H4 (cell line): ENCODE data around the gene AGO4. TPM values are rescaled to one million over a fixed set of nuclear protein-coding genes. Genes with fewer than 3 reads are reported as not detected.
A peak's percentile ranks its signal among the peaks of the same experiment; 100 is the strongest.
"Not testable (repeated sequence)": the region's sequence is repeated elsewhere in the genome, so short reads cannot be mapped to it uniquely, and the experiment has no call there.

Experiments
- DNase-seq: peaks from one replicate; pipeline ENCODE4 v3.0.0-alpha.2; 2015; ENCODE audit warnings: low spot score
- total RNA-seq: library from RNA; depleted of rRNA; stranded (reverse); fragments of >200 nt; shearing (Covaris generic); gene quantifications from 2 replicates; pipeline ENCODE4 v1.2.3, GENCODE V29; 2014

The AGO4 gene
- total RNA-seq, 1 experiment from 2014 or later: 1.4 TPM

DNA sequence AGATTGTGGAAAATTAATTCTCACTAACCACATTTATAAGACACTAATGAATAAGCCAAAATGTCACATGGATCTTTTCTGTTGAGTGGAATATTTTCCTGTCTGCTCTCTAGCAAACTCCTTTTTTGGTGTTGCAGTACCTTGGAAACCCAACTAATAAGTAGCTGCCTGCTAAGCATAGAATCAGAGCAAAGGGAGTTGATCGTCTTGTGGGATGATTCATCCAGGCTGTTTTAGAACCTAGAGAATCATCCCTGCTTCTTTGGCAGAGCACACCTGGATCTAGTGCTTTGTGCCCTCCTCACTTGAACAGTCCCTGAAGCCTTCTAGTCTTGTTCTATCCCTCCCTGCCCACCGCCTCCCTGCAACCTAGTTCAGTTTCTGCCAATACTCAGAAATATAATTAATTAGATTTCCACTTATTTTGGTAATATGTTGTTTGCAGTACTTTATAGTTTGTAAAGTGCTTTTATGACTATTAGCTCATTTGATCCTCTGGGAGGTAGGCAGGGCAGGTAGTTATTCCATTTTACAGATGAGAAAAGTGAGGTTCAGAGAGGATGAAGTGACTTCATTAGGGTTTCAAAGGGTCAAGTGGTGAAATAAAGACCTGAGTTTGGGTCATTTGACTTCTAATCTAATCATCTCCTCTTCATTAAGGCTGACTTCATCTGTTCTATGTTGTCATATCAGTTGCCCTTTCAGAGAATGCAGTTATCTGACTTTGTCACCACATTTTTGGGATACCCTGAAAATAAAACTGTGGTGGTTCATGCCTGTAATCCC is 2.5 kb downstream of the AGO4 start:
- DNase-seq: peak; percentile 3

- DNase-seq: not testable (repeated sequence)
Measured at GRCh38 chr1:35812754-35813153, 4.9 kb downstream of the AGO4 start.

- DNase-seq: no peak
Measured at GRCh38 chr1:35825255-35825654, 17.4 kb downstream of the AGO4 start.

DNA sequence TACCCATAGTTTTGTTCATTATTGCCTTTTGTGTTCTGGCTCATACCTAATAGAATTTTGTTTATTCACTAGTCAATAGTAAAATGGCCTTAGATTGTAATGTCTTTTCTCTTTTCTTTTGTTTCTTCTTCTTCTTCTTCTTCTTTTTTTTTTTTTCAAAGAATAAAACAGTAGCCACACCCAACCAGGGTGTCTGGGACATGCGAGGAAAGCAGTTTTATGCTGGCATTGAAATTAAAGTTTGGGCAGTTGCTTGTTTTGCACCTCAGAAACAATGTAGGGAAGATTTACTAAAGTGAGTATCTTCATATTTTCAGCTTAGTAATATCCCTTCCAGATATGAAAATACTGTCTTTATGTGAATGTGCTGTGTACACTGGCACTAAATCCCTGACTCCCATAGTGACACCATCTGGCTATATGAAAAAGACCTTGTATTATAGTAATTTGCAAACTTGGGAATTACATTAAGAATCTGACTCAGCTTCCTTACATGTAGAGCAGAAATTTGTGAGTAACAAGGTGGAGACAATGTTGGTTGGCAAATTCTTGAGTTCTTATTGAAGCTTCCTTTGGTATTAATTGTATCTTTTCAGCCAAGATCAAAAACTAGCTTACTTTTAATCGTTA is 24.6 kb downstream of the AGO4 start:
- DNase-seq: no peak

DNA sequence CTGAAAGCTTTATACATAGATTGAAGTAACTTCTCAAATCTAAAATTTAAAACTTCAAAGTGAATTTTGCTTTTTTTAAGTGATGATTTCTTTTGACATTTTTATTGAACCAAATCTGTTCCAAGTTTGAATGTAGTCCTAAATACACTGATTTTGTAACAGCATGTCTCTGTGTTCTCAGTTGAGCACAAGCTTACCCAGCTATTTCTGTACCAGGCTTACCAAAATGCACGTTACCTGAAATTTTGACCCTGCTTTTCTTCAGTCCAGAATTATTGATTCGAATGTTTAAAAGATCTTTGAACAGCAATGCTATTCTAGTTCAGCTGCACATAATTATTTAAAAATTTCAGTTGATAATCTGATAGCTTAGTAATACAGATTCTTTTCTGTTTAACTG is 25.6 kb downstream of the AGO4 start:
- no peak for DNase-seq

DNA sequence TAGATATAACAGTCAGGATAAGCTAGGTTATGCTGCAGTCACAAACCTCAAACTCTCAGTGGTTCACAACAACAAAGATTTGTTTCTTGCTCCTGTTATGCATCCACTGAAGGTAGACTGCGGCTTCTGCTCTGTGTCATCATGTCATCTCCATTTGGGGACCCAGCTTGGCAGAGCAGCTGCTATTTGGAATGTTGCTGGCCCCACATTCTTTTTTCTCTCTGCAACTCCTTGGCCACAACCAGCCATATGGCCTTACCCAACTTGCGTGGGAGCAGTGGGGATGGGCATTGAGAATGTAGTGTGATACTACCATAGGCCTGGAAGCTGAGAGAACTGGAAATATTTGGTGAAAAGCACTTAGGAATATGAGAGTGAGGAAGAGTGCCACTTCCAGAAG is 26.4 kb downstream of the AGO4 start:
- no peak for DNase-seq

GRCh38 chr1:35835398-35835797 is 27.6 kb downstream of the AGO4 start:
- DNase-seq: no peak

DNA sequence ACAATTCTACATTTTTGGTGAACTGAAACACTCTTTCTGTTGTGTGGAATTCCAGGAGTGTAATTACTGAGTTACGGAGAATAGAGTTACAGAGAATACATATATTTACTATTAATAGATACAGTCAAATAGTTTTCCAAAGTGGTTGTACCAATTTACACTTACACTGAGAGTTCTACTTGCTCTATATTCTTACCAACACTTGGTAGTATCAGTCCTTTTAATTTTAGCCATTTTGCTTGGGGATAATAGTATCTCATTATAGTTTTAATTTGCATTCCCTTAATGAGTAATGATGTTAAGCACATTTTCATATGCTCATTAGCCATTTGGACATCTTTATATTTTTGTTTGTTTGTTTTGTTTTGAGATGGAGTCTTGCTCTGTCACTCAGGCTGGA is 28.9 kb downstream of the AGO4 start:
- DNase-seq: no peak

- no peak for DNase-seq
Measured at GRCh38 chr1:35838693-35839245, 31.0 kb downstream of the AGO4 start.

DNA sequence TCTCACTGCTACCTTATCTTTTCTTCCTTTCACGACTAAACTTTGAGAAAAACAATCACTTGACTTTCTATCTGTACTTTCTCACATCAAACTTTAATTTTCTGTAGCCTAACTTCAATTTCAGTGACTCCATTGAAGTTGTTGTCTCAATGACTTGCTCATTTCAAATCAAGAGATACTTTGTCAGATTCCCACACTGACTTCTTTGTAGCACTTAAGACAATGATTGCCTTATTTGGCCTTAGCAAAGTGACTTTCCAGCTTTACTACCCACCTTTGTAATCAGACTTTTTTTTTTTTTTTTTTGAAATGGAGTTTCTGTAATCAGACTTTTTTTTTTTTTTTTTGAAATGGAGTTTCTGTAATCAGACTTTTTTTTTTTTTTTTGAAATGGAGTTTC is 37.0 kb downstream of the AGO4 start:
- DNase-seq: no peak

- no peak for DNase-seq
Measured at GRCh38 chr1:35845766-35846165, 38.0 kb downstream of the AGO4 start.

DNA sequence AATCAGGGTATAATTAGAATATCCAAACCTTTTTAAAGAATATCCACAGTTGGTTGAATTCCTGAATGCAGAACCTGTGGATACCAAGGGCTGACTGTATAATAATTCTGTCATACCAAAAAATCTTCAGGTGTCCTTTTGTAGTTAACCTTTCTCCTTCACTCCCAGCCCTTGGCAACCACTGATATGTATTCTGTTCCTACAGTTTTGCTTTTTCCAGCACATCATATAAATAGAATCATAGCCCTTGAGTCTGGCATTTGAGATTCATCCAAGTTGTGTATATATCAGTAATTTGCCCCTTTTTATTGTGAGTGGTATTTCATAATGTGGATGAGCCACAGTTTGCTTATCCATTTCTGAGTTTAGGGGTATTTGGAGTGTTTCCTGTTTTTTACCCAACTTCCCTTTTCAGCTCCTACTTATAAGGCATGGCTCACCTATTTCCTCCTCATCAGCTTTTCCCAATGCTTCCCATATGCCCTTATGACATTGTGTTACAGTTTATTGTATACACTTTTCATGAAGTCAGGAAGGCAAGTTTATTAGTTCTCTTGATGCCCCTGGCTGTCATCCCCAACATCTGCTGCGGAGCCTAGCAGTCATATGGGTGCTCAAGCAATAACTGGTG is 40.2 kb downstream of the AGO4 start:
- no peak for DNase-seq

- no peak for DNase-seq
Measured at GRCh38 chr1:35850051-35850450, 42.2 kb downstream of the AGO4 start.

DNA sequence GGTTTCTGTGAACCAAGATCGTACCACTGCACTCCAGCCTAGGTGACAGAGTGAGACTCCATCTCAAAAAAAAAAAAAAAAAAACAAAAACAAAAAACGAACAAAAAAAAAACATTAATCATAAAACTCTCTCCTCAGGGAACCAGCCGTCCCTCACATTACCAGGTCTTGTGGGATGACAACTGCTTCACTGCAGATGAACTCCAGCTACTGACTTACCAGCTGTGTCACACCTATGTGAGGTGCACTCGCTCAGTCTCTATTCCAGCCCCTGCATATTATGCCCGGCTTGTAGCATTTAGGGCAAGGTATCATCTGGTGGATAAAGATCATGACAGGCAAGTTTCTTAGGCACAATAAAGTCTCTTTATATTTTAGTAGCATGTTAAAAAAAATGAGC is 42.9 kb downstream of the AGO4 start:
- no peak for DNase-seq

GRCh38 chr1:35851132-35851869 is 43.5 kb downstream of the AGO4 start:
- DNase-seq: no peak

DNA sequence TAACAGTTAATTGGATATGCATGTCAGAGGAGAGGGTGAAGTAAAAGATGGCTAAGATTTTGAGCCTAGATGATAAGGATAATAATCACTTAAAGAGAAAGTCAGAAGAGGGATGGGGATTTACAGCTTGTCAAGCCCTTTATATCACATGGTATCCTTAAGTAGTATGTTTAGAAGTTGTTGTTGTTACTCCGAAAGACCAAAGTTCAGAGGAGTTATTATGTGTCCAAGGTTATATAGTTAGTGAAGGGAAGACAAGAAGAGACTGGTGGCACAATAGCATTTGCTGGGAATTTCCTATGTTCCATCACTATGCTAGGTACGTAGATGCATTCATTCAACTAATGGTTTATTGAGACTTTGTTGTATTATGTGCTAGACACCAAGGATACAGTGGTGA is 44.4 kb downstream of the AGO4 start:
- no peak for DNase-seq

GRCh38 chr1:35854989-35855700 is 47.3 kb downstream of the AGO4 start:
- DNase-seq: no peak

DNA sequence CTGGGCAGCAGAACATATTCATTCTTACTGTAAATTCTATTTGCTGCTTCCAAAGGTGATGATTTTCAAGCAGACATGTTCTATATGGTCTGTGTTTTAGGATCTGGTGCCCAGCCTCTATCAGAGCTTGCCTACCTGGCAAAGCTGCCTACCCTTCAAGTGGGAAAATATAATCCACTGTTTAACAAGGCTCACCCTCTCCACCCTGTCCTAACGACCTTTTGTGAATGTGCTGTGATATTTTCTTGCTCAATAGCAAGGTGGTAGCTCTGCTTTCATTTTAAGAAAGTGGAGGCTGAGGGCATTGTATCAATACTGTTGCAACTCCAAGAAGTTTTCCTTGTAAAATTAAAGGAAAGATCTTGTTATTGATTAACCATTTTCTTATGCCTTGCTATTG is 49.1 kb downstream of the AGO4 start:
- DNase-seq: no peak

GRCh38 chr1:35857830-35858229 is 50.0 kb downstream of the AGO4 start:
- no peak for DNase-seq

- DNase-seq: no peak
Measured at GRCh38 chr1:35860696-35861095, 52.9 kb downstream of the AGO4 start.

GRCh38 chr1:35863136-35863535 is 55.3 kb downstream of the AGO4 start:
- DNase-seq: no peak
